K562 (cell line): ENCODE measurements around the gene USP22. TPM values are rescaled to one million over a fixed set of nuclear protein-coding genes. Genes with fewer than 3 reads are reported as not detected.

ENCODE experiments used
- ATAC-seq: fragments of 200-7000 bp; cut with Tn5 transposase; 3 replicates; pipeline ENCODE4 v1.9.1; 2020; ENCODE audit warnings: moderate library complexity
- BruUV-seq: library from RNA; stranded (reverse); fragments of 400-500 nt; replicated peaks from 2 replicates; lab custom pipeline; 2021; lab: Mats Ljungman, UMichigan
- CTCF ChIA-PET: fragments of 300-600 bp; formaldehyde crosslinking; extraction: SDS; loops from one replicate; lab custom pipeline; 2021; ENCODE audit warnings: low intra/inter-chr PET ratio; lab: Yijun Ruan, JAX
- POLR2A ChIA-PET: fragments of 300-600, 350-650 bp; sonication (Branson Sonifier 250); formaldehyde crosslinking; extraction: SDS; loops from one replicate; lab custom pipeline; 2021; ENCODE audit warnings: antibody characterized with exemption, inconsistent platforms; lab: Yijun Ruan, JAX
- DNase-seq, 4 experiments: peaks; one replicate each; pipeline versions ENCODE4 v3.0.0 to v3.0.0-alpha.2; 2011 to 2018; ENCODE audit warnings: low spot score in 3 of 4, mixed read lengths in 3 of 4; ENCODE audit errors: extremely low read depth in 1 of 4
- FAIRE-seq: peaks from 2 replicates; lab custom pipeline; 2011; peaks lifted over from hg19 to GRCh38; lab: Jason Lieb, UNC
- H2AFZ ChIP-seq: 2 replicates; pipeline ENCODE4 v1.6.0; 2011; ENCODE audit warnings: low read depth, low read length, control low read depth, inconsistent platforms
- H3K27ac ChIP-seq: fragments of 200-600 bp; 3 replicates; pipeline ENCODE4 v1.8.0; 2011; ENCODE audit warnings: low read depth, mild to moderate bottlenecking, control low read depth, inconsistent platforms, low read length, moderate library complexity, mixed read lengths; ENCODE audit errors: extremely low read depth
- H3K27me3 ChIP-seq, 2 experiments: fragments of 300-600 bp in 1 of 2; 2 replicates in 1 of 2; 3 replicates in 1 of 2; pipeline versions ENCODE4 v1.6.0 to v1.8.0; 2011; ENCODE audit warnings: inconsistent platforms in 2 of 2, low read length in 2 of 2, mild to moderate bottlenecking in 1 of 2, mixed read lengths in 1 of 2, moderate library complexity in 1 of 2; ENCODE audit not compliant: control insufficient read depth in 2 of 2, insufficient read depth in 2 of 2
- H3K36me3 ChIP-seq: fragments of 300-600 bp; 3 replicates; pipeline ENCODE4 v1.8.0; 2011; ENCODE audit warnings: mild to moderate bottlenecking, low read length, inconsistent platforms; ENCODE audit not compliant: control insufficient read depth, insufficient read depth
- H3K4me1 ChIP-seq, 2 experiments: fragments of 200-600 bp in 1 of 2; replicated peaks in 1 of 2; 2 replicates in 1 of 2; 3 replicates in 1 of 2; pipeline versions ENCODE4 v1.5.1 to v1.8.0; 2011; ENCODE audit warnings: inconsistent platforms in 2 of 2, low read length in 2 of 2, mild to moderate bottlenecking in 1 of 2, mixed read lengths in 1 of 2, moderate library complexity in 1 of 2; ENCODE audit not compliant: control insufficient read depth in 2 of 2, insufficient read depth in 2 of 2
- H3K4me2 ChIP-seq: 2 replicates; pipeline ENCODE4 v1.6.1; 2011; ENCODE audit warnings: low read length, control low read depth, inconsistent platforms, mixed read lengths; ENCODE audit not compliant: insufficient read depth
- H3K4me3 ChIP-seq: fragments of 200-600 bp; sonication (generic), shearing (Covaris generic); 2 replicates; pipeline ENCODE4 v1.5.1; 2016; ENCODE audit warnings: control low read depth, inconsistent platforms
- H3K79me2 ChIP-seq: fragments of 200-600 bp; 3 replicates; pipeline ENCODE4 v1.8.0; 2011; ENCODE audit warnings: low read length, inconsistent platforms; ENCODE audit not compliant: control insufficient read depth, insufficient read depth
- H3K9ac ChIP-seq, 2 experiments: 2 replicates each; pipeline versions ENCODE4 v1.6.0 to v1.6.1; 2011; ENCODE audit warnings: low read depth in 2 of 2, low read length in 2 of 2, control low read depth in 1 of 2, inconsistent platforms in 1 of 2, mild to moderate bottlenecking in 1 of 2, mixed read lengths in 1 of 2; ENCODE audit not compliant: insufficient read depth in 1 of 2
- H3K9me1 ChIP-seq: one replicate; pipeline ENCODE4 v1.6.0; 2011; ENCODE audit warnings: inconsistent platforms, mild to moderate bottlenecking, low read length, moderate library complexity; ENCODE audit not compliant: control insufficient read depth, insufficient read depth
- H3K9me3 ChIP-seq: replicated peaks from 2 replicates; pipeline ENCODE4 v1.5.1; 2011; ENCODE audit warnings: low read depth, low read length, inconsistent platforms; ENCODE audit not compliant: control insufficient read depth, insufficient read depth
- H4K20me1 ChIP-seq: replicated peaks from 2 replicates; pipeline ENCODE4 v1.6.1; 2011; ENCODE audit warnings: low read length, inconsistent platforms, mixed read lengths; ENCODE audit not compliant: control insufficient read depth, insufficient read depth
- ASH1L ChIP-seq: fragments of 450-650 bp; IDR thresholded peaks from 2 replicates; pipeline ENCODE4 v1.6.1; 2018; ENCODE audit warnings: borderline replicate concordance, mild to moderate bottlenecking, low read depth; ENCODE audit not compliant: partially characterized antibody
- ELF1 ChIP-seq: fragments of 200-800 bp; sonication (Bioruptor generic); IDR thresholded peaks from 2 replicates; pipeline ENCODE4 v1.6.1; 2016; ENCODE audit warnings: missing genetic modification characterization, missing compliant biosample characterization
- GTF2A2 ChIP-seq: IDR thresholded peaks from 2 replicates; pipeline ENCODE4 v1.6.1; 2016; ENCODE audit warnings: mild to moderate bottlenecking, missing genetic modification characterization, missing compliant biosample characterization
- HLTF ChIP-seq: fragments of 450-650 bp; IDR thresholded peaks from 2 replicates; pipeline ENCODE4 v1.6.1; 2016
- MCM2 ChIP-seq: fragments of 450-650 bp; IDR thresholded peaks from 2 replicates; pipeline ENCODE4 v1.6.1; 2017; ENCODE audit warnings: low read depth, mild to moderate bottlenecking
- SRSF1 ChIP-seq: fragments of 200-400 bp; formaldehyde crosslinking; IDR thresholded peaks from 2 replicates; pipeline ENCODE4 v1.6.1; 2017; ENCODE audit warnings: mild to moderate bottlenecking, low read depth, low read length, moderate library complexity
- STAT5A ChIP-seq: IDR thresholded peaks from 2 replicates; pipeline ENCODE4 v1.6.1; 2012; ENCODE audit warnings: low read length, inconsistent platforms, borderline replicate concordance
- TBL1XR1 ChIP-seq, 2 experiments: IDR thresholded peaks; 2 replicates each; pipeline ENCODE4 v1.6.1; 2012; ENCODE audit warnings: improper control_type of control experiment in 2 of 2, low read length in 2 of 2, mild to moderate bottlenecking in 1 of 2
- XRCC5 ChIP-seq: fragments of 200-400 bp; formaldehyde crosslinking; IDR thresholded peaks from 2 replicates; pipeline ENCODE4 v1.6.1; 2017; ENCODE audit warnings: low read depth, mild to moderate bottlenecking, low read length
- ZNF445 ChIP-seq: fragments of 250-450 bp; sonication (Bioruptor Pico); IDR thresholded peaks from 2 replicates; pipeline ENCODE4 v1.4.0; 2020; ENCODE audit warnings: low read depth, mild to moderate bottlenecking, moderate library complexity
- WGBS: fragments of 100-300 bp; shearing (Covaris generic); methylation state at CpG from one replicate; pipeline ENCODE4 v1.1.6; 2016; ENCODE audit warnings: low coverage, mixed read lengths; ENCODE audit not compliant: insufficient coverage; ENCODE audit errors: missing lambda C conversion rate; 5-methylcytosine and 5-hydroxymethylcytosine counted together
- in situ Hi-C: fragments of 300-500 bp; cut with MboI; formaldehyde crosslinking; loops from 4 replicates; pipeline ENCODE4 v1.15.0; 2018; ENCODE audit warnings: inconsistent platforms, mixed read lengths
- intact Hi-C: fragments of 100-400 bp; cut with micrococcal nuclease; formaldehyde crosslinking; loops from 2 replicates; pipeline ENCODE4 v1.14.2; 2022
- polyA plus RNA-seq, 8 experiments: library from polyadenylated mRNA; depleted of rRNA in 4 of 8; stranded (reverse) in 5 of 8; unstranded in 3 of 8; fragments of >200 nt; fragmentation: Nextera tagmentation in 2 of 8; fragmentation: Illumina TruSeq in 1 of 8; extraction: Ambion mirVana in 2 of 8; extraction: Trizol in 1 of 8; gene quantifications; 2 replicates each; pipeline versions ENCODE4 v1.2.1 to v1.2.3, GENCODE V29; 2011 to 2014; ENCODE audit warnings: inconsistent platforms in 1 of 8, missing spikeins in 1 of 8
- total RNA-seq, 7 experiments: library from RNA; depleted of rRNA in 6 of 7; stranded (reverse); fragments of >200 nt in 6 of 7; fragmentation: Illumina TruSeq in 2 of 7; extraction: Trizol in 2 of 7; gene quantifications; 2 replicates each; pipeline versions ENCODE4 v1.2.1 to v1.2.3, GENCODE V29; 2011 to 2021; ENCODE audit warnings: low replicate concordance in 1 of 7

Gene USP22
- total and polyA plus RNA-seq, 9 of the 15 experiments (the other 6 are each of a cell fraction or from before 2014, with no cell fraction given), result 6.5 to 113 (median 58.9) TPM

DNA sequence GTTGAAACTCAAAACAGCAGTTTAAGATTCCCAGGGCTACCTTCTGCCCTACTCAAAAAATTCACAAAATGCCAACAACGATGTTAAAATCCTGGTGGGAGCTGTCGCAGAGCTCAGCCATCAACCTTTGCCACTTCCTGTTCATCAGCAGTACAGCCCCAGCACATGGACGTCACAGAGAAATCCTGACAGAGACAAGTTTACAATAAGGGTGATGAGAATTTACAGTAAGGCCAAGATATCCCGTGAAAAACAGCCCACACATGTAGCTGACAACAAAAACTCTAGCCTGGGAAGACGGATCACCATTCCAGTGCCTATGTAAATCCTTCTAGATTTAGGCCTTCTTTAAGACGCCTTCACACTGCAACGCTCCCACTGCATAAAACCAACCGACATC lies 18.8 kb downstream of the USP22 start:
- Histone ChIP-seq H3K4me2 (no peak overlapping the region), H3K9me1 (no peaks in the 10 kb centered on the region), H4K20me1 (peaks cover 18% of the 10 kb centered on the region), H3K4me1 (no peaks in the 10 kb centered on the region; a peak in 1 of 5 replicates), H3K27me3 (no peaks in the 10 kb centered on the region), H3K36me3 (peaks cover 92% of the 10 kb centered on the region), H3K9me3 (no peaks in the 10 kb centered on the region), H3K4me3 (no peak overlapping the region), H3K27ac (no peak overlapping the region), H3K9ac (no peak overlapping the region), H3K79me2 (peaks cover 82% of the 10 kb centered on the region), H2AFZ (no peak overlapping the region)
- WGBS, result 92% methylated on average over 7 of the region's 8 CpGs
- in situ Hi-C loops, result no loop called here
- no peak for ATAC-seq
- intact Hi-C loops, result no loop called here
- TF ChIP-seq ELF1 (tag) (no peak), GTF2A2 (tag) (no peak), TBL1XR1 (IDR thresholded peaks at IDR 0.05; ENCODE audit: low read length in 2 of 2) (no peak), HLTF (no peak), ASH1L (no peak), MCM2 (no peak), ZNF445 (CRISPR knock-in tag) (no peak), STAT5A (no peak), SRSF1 (no peak), XRCC5 (no peak)
- ChIA-PET POLR2A (interaction anchor here (0.7 to 1.6 kb wide), 2 partner anchors 9 to 11 kb away, joined by 3 to 10 read pairs; no protein-coding TSS in a partner anchor), CTCF (no interaction called here)
- no peak for FAIRE-seq
- TSS peak; percentile 2 for BruUV-seq
- no peak for DNase-seq
